Measurements from ENCODE around the gene FYN. TPM values are rescaled to one million over a fixed set of nuclear protein-coding genes. Genes with fewer than 3 reads are reported as not detected.
"Not testable (repeated sequence)": the region's sequence is repeated elsewhere in the genome, so short reads cannot be mapped to it uniquely, and the experiment has no call there.

FYN gene
- total RNA-seq, 4 donors from 2014 or later: 55.3 to 249 (median 74.3) TPM

- no peak overlapping the region for H3K4me3 ChIP-seq
- no peaks in the 10 kb centered on the region for H3K36me3 ChIP-seq
- no peak for DNase-seq
- TF ChIP-seq POLR2A (IDR thresholded peaks at IDR 0.05) (no peak), CTCF (IDR thresholded peaks at IDR 0.05) (no peak)
- H3K27me3 ChIP-seq: no peaks in the 10 kb centered on the region
- peak overlapping the region in 3 of 4 donors; percentile 25 to 57 (median 44) for H3K27ac ChIP-seq
- peaks cover 0 to 13% (median 4%) of the 10 kb centered on the region in 4 donors for H3K4me1 ChIP-seq
- H3K9me3 ChIP-seq: no peaks in the 10 kb centered on the region
These were observed 34.3 kb downstream of the FYN start for GRCh38 chr6:111838749-111839484.

- Histone ChIP-seq H3K27ac (peak overlapping the region; percentile 37 to 57 (median 50)), H3K27me3 (no peaks in the 10 kb centered on the region), H3K9me3 (no peaks in the 10 kb centered on the region), H3K4me3 (no peak overlapping the region), H3K4me1 (peaks cover 0 to 13% (median 6%) of the 10 kb centered on the region in 4 donors), H3K36me3 (no peaks in the 10 kb centered on the region)
- no peak for DNase-seq
- TF ChIP-seq POLR2A (IDR thresholded peaks at IDR 0.05) (no peak), CTCF (IDR thresholded peaks at IDR 0.05) (no peak)
These were observed 35.4 kb downstream of the FYN start for GRCh38 chr6:111837641-111838500.

GRCh38 chr6:111837007-111837406 is 36.2 kb downstream of the FYN start:
- H3K4me1 ChIP-seq: peaks cover 0 to 13% (median 4%) of the 10 kb centered on the region in 4 donors
- no peak for DNase-seq
- H3K36me3 ChIP-seq: no peaks in the 10 kb centered on the region
- no peaks in the 10 kb centered on the region for H3K27me3 ChIP-seq
- H3K27ac ChIP-seq: peak overlapping the region; percentile 37 to 57 (median 50)
- H3K4me3 ChIP-seq: no peak overlapping the region
- H3K9me3 ChIP-seq: no peaks in the 10 kb centered on the region
- no peak for TF ChIP-seq POLR2A (IDR thresholded peaks at IDR 0.05)
- no peak for TF ChIP-seq CTCF (IDR thresholded peaks at IDR 0.05)

- Histone ChIP-seq H3K27me3 (no peaks in the 10 kb centered on the region), H3K36me3 (no peaks in the 10 kb centered on the region), H3K4me3 (no peak overlapping the region), H3K9me3 (no peaks in the 10 kb centered on the region), H3K4me1 (peaks cover 0 to 10% (median 0%) of the 10 kb centered on the region in 4 donors), H3K27ac (no peak overlapping the region)
- DNase-seq: no peak
- TF ChIP-seq CTCF (IDR thresholded peaks at IDR 0.05) (no peak), POLR2A (IDR thresholded peaks at IDR 0.05) (no peak)
These were observed 37.4 kb downstream of the FYN start for GRCh38 chr6:111835807-111836206.

- H3K27me3 ChIP-seq, DNase-seq, H3K9me3 ChIP-seq, H3K27ac ChIP-seq, H3K36me3 ChIP-seq, H3K4me3 ChIP-seq: not testable (repeated sequence)
- peaks cover 0 to 10% (median 0%) of the 10 kb centered on the region in 4 donors for H3K4me1 ChIP-seq
These were observed 37.9 kb downstream of the FYN start for GRCh38 chr6:111835398-111835797.

- H3K27me3 ChIP-seq: no peaks in the 10 kb centered on the region
- no peaks in the 10 kb centered on the region for H3K9me3 ChIP-seq
- H3K36me3 ChIP-seq: no peaks in the 10 kb centered on the region
- peaks cover 0 to 10% (median 0%) of the 10 kb centered on the region in 4 donors for H3K4me1 ChIP-seq
- no peak overlapping the region for H3K27ac ChIP-seq
- no peak for DNase-seq
- no peak overlapping the region for H3K4me3 ChIP-seq
- TF ChIP-seq CTCF (IDR thresholded peaks at IDR 0.05): no peak
- no peak for TF ChIP-seq POLR2A (IDR thresholded peaks at IDR 0.05)
These were observed 38.9 kb downstream of the FYN start for GRCh38 chr6:111834356-111834755.
